ENCODE results near the gene C15orf61.

Gene C15orf61

DNA sequence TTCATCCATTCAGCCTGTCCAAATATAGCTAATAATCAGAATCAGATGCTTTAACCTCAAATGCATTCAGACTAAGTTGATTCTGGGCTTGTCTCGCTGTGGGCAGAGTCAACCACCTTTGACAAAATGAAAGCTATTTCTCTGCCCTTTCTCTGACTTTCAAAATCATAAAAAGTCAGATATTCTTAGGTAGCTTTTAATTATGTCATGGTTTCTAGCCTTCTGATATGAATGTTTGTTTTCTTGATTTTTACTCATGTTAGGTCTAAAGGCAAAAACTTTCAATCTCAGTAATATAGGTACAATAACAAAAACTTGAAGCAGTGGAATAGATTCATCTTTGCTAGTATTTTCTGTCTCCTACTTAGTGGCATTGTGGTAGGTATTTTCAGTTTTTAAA is 25.3 kb upstream of the C15orf61 start:
- no peak for DNase-seq (ENCODE audit: low read depth)
- H3K4me3 ChIP-seq (ENCODE audit: low read depth, low read length) = no peak overlapping the region
- no peak for TF ChIP-seq CTCF (IDR thresholded peaks at IDR 0.05; ENCODE audit: control insufficient read depth, extremely low read depth, insufficient read depth)

DNA sequence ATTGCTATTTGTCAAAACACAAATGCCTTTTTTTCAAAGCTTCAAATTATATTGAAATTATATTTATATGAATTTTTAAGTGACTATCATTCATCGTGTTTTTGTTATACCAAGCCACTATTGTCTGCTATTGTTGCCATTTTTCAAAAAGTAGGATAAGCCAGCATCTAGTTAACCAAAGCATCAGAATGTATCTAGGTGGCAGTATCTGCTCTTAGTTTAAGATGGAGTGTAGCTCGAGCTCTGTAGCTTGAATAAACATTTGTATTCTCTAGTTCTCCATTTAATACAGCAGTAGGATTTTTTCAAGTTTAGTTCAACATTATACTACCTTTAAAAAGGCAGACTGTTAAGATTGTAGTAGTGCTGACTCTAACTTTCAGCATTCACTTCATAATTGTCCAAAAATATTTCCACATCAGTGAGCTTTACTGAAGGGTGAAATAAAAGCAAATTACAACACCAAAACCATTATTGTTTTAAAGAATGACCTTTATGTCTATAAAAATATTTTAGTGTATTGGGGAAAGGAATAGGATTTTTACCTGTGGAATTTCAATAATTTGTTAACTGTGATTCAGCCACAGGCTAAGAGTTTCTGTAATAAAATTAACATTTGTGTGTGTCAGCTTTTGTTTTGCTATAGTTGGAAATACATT is 19.6 kb upstream of the C15orf61 start:
- no peak for DNase-seq (ENCODE audit: low read depth)

DNA sequence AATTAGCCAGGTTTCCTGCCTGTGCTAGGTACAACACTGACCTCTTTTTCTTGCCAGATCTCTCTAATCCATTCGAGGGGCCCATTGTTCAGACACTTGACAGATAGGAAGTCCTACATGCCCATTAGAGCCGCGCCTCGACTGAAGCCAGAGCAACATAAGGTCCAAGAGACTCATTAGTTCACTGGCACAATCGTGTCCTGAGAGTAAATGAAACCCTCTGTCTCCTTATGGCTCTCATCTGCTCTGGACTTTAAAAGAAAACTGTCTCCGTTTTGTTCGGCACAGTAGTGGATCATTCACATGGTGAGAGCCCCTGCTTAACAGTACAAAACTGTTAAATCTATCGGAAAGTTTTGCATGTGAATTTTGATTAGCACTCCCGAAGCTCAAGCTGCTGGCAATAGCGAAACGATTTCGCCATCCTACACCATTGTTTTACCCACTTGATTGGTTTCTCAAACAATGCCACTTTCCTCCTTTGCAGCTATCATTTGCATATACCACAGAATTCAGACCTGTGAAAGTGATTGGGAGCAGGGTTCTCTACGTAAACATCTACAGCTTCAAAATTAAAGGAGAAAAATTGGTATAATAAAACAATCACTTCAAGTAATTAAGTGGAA is 19.0 kb upstream of the C15orf61 start:
- H3K4me3 ChIP-seq (ENCODE audit: low read depth, low read length) = no peak overlapping the region
- TF ChIP-seq CTCF (IDR thresholded peaks at IDR 0.05; ENCODE audit: control insufficient read depth, extremely low read depth, insufficient read depth) = no peak
- DNase-seq (ENCODE audit: low read depth) = no peak

More for the DNA sequence above, 19.6 kb upstream of the C15orf61 start:
- TF ChIP-seq CTCF (IDR thresholded peaks at IDR 0.05; ENCODE audit: control insufficient read depth, extremely low read depth, insufficient read depth) = peak; percentile 56
- H3K4me3 ChIP-seq (ENCODE audit: low read depth, low read length) = no peak overlapping the region

GRCh38 chr15:67504056-67504455 is 16.9 kb upstream of the C15orf61 start:
- H3K4me3 ChIP-seq (ENCODE audit: low read depth, low read length) = no peak overlapping the region
- no peak for DNase-seq (ENCODE audit: low read depth)
- TF ChIP-seq CTCF (IDR thresholded peaks at IDR 0.05; ENCODE audit: control insufficient read depth, extremely low read depth, insufficient read depth) = no peak

- no peak for DNase-seq (ENCODE audit: low read depth)
- H3K4me3 ChIP-seq (ENCODE audit: low read depth, low read length) = no peak overlapping the region
- no peak for TF ChIP-seq CTCF (IDR thresholded peaks at IDR 0.05; ENCODE audit: control insufficient read depth, extremely low read depth, insufficient read depth)
Measured at GRCh38 chr15:67504796-67505195, 16.1 kb upstream of the C15orf61 start.

DNA sequence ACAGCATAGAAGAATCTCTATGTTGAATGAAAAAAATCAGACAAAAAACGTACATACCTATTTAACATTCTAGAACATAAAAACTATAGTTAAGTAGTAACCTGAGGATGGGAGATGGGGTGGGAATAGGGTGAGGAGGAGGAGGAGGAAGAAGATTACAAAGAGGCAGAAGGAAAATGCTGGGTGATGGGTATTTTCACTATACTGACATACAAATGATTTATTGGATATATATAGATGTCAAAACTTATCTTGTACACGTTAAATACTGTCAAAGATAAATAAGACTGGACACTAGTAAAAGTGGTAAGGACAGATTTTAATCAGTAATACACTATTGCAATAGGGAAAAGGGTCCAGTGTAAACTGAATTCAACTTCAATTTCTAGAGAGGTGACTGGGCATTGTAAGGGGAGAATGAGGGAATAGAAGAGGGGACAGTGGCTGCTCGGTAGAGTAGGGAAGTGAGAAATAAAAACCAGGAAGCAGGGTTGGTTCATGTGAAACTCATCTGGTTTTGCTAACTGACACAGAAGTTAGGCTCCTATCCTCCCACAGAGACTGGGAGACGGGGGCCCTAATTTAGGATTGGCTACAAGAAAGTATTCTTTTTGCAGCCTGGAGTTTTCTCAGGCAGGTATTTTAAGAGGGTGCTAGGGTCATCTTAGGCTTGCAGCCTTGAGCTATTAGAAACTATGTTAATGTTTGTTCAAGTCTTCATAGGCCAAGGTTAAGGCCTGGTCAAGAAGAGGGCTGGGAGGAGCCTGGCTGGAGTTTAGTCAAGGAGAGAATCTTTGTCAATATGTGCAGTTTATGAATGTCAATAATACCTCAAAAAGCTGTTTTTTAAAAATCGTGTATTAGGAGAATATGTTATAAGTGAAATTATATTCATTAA is 15.0 kb upstream of the C15orf61 start:
- H3K4me3 ChIP-seq (ENCODE audit: low read depth, low read length) = no peak overlapping the region
- peak; percentile 43 for DNase-seq (ENCODE audit: low read depth)
- no peak for TF ChIP-seq CTCF (IDR thresholded peaks at IDR 0.05; ENCODE audit: control insufficient read depth, extremely low read depth, insufficient read depth)

Data from LNCaP clone FGC (cell line).